ENCODE results near the gene HSPA12A. TPM values are rescaled to one million over a fixed set of nuclear protein-coding genes. Genes with fewer than 3 reads are reported as not detected.

The HSPA12A gene
- total and polyA plus RNA-seq, 9 of the 15 experiments (the other 6 are each of a cell fraction or from before 2014, with no cell fraction given), result 0.01 to 0.18 (median 0.04) TPM; not detected in 4

DNA sequence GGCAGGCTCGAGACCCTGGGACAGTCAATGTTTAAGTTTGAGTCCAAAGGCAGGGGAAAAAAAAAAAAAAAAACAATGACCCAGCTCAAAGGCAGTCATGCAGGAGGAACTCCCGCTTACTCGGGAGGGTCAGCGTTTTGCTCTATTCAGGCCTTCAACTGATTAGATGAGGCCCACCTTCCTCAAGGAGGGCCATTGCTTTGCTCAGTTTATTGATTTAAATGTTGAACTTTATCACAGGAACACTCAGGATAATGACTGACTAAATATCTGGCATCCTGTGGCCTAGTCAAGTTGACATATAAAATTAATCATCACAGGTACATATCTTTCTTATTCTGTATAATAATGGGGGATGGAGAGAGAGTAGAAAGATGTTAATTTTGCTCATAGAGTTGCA lies 52.6 kb downstream of the HSPA12A start:
- Histone ChIP-seq H3K4me1 (replicated peaks in 1 of 2; ENCODE audit: control insufficient read depth in 2 of 2, insufficient read depth in 2 of 2, low read length in 2 of 2) (no peaks in the 10 kb centered on the region; a peak in 1 of 5 replicates), H3K36me3 (ENCODE audit: control insufficient read depth, insufficient read depth, low read length) (no peaks in the 10 kb centered on the region), H3K4me3 (no peak overlapping the region), H3K9me1 (ENCODE audit: control insufficient read depth, insufficient read depth, low read length) (no peaks in the 10 kb centered on the region), H3K27ac (ENCODE audit: extremely low read depth, low read depth, low read length) (no peak overlapping the region), H3K4me2 (ENCODE audit: insufficient read depth, low read length) (no peak overlapping the region), H4K20me1 (replicated peaks; ENCODE audit: control insufficient read depth, insufficient read depth, low read length) (no peaks in the 10 kb centered on the region), H3K79me2 (ENCODE audit: control insufficient read depth, insufficient read depth, low read length) (no peaks in the 10 kb centered on the region), H3K9ac (ENCODE audit: insufficient read depth in 1 of 2, low read depth in 2 of 2, low read length in 2 of 2) (no peak overlapping the region), H3K27me3 (ENCODE audit: control insufficient read depth in 2 of 2, insufficient read depth in 2 of 2, low read length in 2 of 2) (peaks cover 0 to 24% of the 10 kb centered on the region in 2 experiments; a peak in 1 of 5 replicates), H2AFZ (ENCODE audit: low read depth, low read length) (no peak overlapping the region), H3K9me3 (replicated peaks; ENCODE audit: control insufficient read depth, insufficient read depth, low read depth, low read length) (no peaks in the 10 kb centered on the region)
- POLR2A ChIA-PET, result no interaction called here
- no TSS peak for BruUV-seq (replicated peaks)
- DNase-seq (ENCODE audit: extremely low read depth in 1 of 4, low spot score in 3 of 4) (no peak), FAIRE-seq (no peak), ATAC-seq (no peak)
- intact Hi-C loops (cut with micrococcal nuclease), result loop anchor here (2.0 kb wide), 1 partner anchor 75 kb away; no protein-coding TSS in a partner anchor
- in situ Hi-C loops (cut with MboI), result loop anchor here (10.0 to 25.0 kb wide), 2 partner anchors 98 to 485 kb away; no protein-coding TSS in a partner anchor
- peak; percentile 34 for TF ChIP-seq RBM25 (IDR thresholded peaks at IDR 0.05; ENCODE audit: low read depth, low read length, severe bottlenecking)
- no peak for TF ChIP-seq TCFL5 (CRISPR knock-in tag; conservative IDR thresholded peaks at IDR 0.05)
- TF ChIP-seq ZNF224 (CRISPR knock-in tag; IDR thresholded peaks at IDR 0.05), result no peak
- peak; percentile 96 for TF ChIP-seq ZNF134 (CRISPR knock-in tag; conservative IDR thresholded peaks at IDR 0.05)
- no peak for TF ChIP-seq NCOA6 (IDR thresholded peaks at IDR 0.05)
- 0% methylated on average over 1 of the region's 4 CpGs for WGBS (ENCODE audit: insufficient coverage, low coverage, missing lambda C conversion rate)
- CTCF ChIA-PET (ENCODE audit: low intra/inter-chr PET ratio), result interaction anchor here (1.6 kb wide), 1 partner anchor 76 kb away, joined by 5 read pairs; no protein-coding TSS in a partner anchor

All from K562 (cell line).